Hematopoietic multipotent progenitor cell treated with erythropoietin and hydrocortisone succinate and interleukin-3 and kit ligand, for 4 days (in vitro differentiated cells): ENCODE data around the gene BAIAP2.

Source experiments
- DNase-seq: peaks from one replicate; pipeline ENCODE4 v3.0.0-alpha.2; 2015

Gene BAIAP2

DNA sequence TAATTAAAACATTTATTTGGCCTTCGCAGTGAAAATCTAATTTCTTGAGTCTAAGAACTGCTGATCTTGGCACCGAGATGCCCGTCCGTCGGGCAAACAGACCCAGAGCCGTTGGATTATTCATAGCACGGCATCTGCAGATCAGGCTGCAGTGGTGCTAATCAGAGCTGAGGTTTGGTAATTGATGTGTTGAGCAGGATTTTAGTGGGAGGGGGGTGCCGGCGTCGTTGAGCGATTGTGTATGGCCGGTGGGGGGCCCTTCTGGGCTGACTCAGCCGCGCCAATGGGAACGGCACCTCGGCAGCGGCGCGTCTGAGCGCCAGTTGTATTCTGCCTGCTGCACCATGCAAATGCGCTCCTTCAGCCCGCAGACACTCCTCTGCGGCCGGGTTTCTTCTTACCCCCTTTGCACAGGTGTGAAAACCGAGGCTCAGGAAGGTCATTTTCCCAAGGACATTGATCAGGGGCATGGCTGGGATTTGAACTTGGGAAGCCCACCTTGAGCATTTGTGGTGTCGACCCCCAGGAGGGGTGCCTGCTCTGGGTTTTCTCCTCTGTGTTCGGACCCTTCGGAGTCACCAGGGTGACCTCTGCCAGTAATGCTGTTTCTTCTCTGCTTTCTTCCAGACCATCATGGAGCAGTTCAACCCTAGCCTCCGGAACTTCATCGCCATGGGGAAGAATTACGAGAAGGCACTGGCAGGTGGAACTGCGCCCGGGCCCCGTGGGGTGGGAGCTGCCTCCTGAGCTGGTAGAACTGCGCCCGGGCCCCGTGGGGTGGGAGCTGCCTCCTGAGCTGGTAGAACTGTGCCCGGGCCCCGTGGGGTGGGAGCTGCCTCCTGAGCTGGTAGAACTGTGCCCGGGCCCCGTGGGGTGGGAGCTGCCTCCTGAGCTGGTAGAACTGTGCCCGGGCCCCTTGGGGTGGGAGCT lies 18.4 kb downstream of the BAIAP2 start:
- DNase-seq = no peak

DNA sequence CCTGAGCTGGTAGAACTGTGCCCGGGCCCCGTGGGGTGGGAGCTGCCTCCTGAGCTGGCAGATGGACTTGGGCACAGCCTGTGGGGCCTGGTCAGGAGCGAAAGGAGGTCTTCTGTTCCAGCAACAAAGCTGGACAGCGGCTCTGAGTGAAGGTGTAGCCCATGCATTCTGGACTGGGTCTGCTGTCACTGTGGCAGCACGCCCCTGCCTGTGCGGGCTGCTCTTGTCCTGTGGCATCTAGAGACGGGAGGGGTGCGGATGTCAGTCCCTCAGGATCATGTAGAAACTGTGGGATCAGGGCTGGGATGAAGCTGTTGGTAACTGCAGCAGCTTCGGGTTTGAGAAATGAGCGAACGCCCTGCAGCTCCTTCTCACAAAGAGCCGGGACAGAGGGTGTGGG lies 19.4 kb downstream of the BAIAP2 start:
- no peak for DNase-seq

DNA sequence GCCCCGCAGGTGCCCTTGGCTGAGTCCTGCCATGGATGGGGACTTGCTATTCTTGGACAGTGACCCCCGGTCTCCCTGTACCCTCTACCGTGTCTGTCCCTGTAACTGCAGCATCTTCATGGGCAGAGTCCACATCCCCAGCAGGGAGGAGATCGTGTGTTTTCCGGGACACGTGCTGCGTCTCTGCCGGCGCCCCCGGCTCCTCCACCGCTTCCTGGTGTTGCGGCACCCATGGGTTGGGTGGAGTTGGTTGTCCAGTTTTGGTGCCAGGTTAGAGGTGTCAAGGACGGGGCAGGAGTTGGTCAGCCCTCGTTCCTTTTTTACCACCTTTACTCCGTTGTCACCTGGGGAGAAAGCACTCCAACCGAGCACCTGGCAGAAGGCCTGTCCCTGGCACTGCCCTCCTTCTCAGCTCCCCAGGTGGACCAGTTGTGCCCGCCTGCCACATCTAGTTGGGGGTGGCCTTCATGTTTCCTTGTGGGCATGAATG lies 20.0 kb downstream of the BAIAP2 start:
- DNase-seq = no peak

DNA sequence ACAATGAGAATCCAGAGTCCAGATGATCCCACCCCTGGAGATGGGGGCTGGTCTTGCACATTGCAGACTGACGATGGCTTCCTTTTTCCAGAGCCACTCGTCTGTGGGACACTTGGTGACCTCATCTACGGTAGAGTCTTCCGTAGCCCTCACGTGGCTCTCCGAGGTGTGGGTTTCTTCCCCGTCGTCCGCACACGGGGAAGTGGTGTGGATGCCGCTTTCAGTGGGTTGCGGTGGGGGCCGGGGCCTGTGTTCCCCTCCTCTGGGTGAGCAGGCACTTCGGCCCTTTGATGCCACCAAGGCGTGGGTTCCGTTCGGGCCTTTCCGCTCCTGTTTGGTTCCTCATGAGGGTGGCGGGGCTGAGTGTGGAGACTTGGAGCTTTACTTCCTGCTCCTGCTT lies 21.4 kb downstream of the BAIAP2 start:
- no peak for DNase-seq

DNA sequence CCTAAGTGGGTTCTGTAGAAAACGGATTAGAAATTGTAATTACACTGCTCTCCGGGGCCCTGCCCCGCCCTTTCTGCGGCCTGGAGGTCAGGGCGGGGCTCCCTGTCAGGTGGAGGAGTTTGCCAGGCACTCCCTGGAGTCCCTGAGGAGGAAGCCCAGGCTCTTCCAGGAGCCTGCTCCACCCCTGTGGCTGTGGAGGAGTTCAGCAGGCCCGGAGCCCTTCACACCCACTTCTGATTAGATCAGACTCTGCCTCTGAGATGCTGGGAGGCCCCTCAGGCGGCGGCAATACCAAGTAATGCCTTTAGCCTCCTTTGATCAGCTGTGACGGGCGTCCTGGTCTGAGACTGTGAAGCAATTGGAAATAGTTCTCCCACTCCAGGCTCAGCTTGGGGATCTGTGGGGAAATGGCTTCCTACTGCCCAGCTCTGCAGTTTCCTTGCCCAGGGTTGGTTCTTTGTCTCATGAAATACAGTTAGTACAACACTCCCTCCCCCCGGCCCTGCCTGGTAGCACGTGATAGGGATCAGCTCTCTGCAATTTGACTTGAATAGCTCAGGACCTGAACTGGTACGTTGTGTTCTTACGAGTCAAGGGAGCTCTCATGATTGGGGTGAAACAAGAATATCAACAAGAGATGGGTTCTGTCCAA lies 22.3 kb downstream of the BAIAP2 start:
- peak; percentile 73 for DNase-seq

DNA sequence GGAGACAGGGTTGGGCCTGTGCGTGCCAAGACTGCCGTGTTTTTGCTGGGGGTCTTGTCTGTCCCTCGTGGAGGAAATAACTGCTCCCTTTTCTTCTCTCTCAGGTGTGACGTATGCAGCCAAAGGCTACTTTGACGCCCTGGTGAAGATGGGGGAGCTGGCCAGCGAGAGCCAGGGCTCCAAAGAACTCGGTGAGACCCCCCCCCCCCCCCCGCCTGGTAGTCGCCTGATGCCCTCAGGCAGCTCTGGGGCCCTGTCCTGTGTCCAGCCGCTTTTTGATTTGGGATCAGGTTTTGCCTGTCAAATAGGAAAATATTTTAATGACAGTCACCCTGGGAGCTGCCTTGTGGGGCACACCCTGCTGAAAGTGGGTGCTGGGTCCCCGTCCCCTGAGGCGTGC lies 22.8 kb downstream of the BAIAP2 start:
- DNase-seq = no peak

DNA sequence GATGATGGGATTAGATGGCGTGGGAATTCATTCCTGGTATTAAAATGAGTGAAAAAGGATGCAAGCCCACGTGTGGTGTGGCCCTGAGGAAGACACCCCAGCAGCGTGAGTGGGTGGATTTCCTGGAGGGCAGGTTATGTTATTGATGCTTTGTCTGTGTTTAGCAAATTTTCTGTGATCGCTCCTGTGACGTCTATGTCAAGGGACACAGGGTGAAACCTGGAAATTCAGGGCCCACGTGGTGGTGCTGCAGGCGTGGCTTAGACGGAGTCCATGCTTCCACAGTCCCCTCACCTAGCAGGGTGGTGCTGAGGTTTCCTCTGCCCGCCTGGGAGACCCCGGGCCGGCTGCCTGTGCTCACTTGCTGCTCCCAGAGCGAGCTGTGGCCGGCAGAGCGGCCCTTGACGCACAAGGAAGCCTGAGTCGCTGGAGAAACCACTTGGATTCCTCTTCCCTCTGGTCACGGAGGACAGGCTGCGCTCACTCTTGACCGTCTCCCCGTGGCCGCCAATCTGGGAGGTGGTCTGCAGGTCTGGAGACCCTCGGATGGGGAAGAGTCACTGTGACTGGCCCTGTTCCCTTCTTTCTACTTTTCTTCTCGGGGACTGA lies 23.4 kb downstream of the BAIAP2 start:
- DNase-seq = no peak

DNA sequence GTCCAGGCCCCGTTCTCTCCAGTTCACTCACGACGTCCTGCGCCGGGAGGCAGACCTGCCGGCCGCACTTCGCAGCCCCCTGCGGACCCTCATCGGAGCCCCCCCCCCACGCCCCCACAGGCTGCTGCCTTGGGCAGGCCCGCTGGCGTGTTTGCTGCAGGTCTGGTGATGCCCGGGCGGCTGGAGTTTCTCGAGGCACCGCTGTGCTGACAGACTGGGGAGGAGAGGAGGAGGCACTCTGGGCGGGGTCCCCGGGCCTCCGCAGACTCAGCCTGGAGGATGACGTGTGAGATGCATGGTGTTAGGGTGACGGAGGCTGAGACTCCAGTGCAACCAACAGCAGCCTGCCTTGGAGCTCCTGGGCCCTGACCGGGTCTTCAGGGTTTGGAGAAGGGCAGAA lies 24.1 kb downstream of the BAIAP2 start:
- no peak for DNase-seq

DNA sequence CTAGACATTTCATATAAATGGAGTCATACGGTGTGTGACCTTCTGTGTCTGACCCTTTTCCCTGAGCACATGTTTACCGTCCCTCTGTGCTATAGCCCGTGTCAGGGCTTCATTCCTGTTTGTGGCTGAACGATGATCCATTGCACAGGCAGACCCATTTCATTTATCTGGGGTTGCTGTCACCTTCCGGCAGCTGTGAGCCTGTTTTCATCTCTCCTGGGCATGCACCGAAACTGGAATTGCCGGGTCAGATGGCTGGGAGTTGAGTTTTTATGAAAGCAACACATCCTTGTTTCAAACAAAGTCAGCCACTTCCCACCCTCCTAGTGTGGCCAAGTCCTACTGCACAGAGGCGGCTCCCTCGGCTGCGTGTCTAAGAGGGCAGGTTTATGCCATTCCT lies 25.5 kb downstream of the BAIAP2 start:
- DNase-seq = no peak

DNA sequence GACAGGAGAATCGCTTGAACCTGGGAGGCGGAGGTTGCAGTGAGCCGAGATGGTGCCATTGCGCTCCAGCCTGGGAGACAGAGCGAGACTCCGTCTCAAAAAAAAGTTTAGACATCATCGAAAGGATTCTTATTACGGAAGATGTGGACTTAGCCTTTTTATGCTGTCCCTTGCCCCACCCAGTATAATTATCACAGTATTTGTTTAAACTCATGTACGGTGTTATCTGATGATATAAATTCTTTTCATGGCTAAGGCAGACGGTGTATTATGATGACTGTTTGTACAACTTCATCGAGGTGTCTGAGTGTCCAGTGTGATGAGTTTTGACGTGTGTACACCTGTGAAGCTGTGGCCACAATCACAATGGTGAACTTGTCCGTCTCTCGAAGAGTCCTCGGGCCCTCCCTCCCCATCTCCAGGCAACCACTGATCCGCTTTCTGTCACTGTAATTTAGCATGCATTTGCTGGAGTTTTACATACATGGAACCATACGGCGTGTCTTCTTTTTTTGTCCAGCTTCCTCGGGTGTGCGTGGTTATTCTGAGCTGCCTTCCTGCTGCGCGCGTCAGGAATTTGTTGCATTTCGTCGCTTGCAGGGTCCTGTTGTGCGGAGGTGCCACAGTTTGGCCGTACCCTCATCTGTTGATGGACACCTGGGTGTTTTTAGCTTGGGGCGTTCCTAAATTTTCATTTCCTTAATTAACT lies 26.2 kb downstream of the BAIAP2 start:
- no peak for DNase-seq

DNA sequence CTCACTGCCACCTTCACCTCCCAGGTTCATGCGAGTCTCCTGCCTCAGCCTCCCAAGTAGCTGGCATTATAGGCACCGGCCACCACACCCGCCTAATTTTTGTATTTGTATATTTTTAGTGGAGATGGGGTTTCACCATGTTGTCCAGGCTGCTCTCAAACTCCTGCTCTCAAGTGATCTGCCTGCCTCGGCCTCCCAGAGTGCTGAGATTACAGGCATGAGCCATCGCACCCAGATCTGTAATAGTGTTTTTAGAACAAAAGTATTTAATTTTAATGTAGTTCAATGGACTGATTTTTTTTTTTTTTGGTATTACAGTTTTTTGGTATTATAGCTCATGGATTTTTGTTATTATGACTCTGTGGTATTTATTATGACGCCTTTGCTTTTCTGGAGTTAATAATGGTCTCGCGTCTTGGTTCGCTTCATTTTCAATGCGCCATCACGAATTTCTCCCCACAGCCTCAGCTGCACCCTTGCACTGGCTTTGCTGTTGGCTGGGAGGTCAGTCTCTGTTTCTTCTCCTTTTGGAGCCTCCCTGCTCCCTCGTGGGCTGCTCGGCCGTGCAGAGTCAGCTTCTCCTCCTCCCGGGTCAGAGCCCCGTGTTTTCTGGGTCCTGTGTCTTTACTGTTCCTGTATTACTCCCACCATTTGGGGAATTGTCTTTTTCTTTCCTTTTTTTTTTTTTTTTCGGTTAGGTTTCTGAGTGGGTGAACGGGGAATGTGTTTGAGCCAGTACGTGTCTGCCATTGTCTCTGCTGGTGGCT lies 27.2 kb downstream of the BAIAP2 start:
- DNase-seq = no peak

DNA sequence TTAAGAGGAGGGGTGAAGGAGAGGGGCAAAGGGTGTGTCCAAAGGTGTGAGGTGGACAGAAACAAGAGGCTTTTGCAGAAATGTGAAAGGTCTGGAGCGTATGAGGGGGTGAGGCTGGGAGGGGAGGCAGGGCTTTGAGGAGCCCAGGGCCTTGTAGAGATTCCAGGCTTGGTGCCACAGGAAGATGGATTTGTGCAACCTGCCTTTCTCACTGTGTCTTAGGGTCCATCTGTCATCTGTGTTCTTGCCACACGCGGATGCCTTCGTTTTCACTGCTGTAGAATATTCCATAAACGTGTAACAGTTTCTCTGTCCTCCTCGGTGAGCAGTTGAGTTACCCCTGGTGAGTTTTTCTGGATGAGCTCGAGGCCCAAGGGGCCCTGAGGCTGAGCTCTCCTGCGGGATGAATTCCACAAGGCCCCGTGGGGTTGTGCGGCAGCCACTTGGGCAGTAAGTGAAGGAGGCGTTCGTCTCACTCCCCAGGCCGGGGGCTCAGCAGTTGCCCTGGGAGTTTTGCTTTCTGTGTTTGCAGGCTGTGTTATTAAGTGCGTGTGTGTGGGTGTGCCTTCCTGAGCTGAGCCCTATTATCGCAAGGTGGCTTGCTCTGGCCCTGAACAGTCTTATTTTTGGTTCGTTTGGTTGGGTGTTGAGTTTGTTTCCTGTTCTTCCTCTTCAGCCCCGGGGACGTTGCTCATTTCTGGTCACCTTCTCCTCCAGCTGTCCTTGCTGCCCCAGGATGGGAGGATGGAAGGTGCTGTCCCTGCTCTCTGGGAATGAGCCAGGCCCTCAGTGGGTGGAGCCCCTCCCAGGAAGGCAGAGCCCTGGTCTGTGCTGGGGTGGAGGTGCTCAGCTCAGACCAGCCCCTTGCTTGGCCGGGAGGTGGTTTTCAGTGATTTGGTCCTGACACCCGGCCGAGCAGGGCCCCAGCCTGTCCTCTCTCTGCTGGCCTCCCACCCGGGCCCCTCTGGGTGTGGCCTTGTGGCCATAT lies 28.4 kb downstream of the BAIAP2 start:
- DNase-seq = no peak

DNA sequence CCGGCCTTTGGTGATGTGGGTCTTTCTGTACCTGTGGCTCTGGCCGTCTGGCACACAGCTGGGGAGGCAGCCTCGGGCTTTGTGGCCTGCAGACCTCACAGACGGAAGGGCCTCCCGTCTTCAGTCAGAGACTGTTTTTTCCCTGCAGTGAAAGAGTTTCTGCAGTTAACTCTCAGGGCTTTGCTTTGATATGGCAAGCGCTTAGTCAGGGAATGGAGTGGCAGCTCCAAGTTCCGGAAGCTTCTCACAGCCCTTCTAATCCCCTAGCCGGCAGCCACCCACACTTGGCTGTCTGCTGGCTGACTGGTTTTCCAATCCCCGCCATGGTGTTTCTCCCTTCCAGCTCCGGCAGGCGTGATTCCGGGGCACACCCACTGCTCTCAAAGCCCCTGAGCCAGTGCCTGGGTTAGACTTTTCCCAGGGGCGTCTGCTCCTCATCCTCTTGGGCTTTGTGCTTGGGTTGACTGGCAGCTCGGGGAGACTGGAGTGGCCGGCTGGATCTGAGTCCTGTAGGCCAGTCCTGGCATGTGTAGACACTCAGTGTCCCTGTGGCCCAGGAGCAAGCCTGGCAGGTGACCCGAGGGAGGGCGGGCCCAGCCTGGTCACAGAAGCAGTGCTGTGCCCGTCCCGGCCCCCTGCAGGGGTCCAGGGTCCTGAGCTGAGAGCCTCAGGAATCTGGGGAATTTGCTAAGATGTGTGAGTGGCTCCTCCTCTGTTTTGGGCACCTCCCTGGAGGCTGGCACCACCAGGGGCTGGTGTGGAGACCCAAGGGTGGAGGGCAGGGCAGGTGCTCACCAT lies 29.9 kb downstream of the BAIAP2 start:
- no peak for DNase-seq

DNA sequence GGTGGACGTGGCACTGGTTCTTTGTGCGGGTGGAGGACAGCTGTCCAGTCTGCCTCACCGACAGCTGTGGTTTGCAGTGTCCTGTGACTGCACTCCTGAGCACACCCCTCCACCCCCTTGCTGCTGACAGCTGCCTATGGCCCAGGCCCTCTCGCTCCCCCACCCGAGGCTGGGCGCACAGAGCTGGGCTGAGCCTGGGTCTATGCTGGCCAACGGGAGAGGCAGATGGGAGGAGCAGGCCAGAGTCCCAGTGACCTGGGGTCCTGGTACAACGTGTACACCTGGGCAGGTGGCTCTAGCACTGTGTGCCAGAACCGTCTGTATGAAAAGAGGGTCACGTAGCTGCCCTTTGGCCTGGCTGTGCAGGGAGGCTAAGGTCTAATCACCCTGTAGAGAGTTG lies 30.5 kb downstream of the BAIAP2 start:
- no peak for DNase-seq

DNA sequence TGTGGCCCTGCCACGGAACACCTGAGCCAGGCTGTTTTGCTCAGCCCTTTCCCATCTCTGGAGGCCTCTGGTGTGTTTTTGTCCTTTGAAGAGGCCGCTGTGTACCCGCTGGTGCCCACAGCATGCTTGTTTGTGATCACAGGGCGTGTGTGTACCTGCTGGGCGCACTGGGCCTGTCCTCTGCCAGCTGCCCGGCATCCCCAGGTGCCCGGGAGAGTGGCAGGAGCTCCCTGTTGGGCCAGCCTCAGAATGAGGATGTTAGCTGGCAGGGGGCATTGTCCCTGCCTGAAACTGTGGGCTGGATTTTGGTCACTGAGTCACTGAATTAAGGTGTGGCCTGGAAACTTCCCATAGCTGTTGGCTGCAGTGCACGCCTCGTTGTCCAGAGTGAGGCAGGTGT lies 31.1 kb downstream of the BAIAP2 start:
- DNase-seq = no peak

DNA sequence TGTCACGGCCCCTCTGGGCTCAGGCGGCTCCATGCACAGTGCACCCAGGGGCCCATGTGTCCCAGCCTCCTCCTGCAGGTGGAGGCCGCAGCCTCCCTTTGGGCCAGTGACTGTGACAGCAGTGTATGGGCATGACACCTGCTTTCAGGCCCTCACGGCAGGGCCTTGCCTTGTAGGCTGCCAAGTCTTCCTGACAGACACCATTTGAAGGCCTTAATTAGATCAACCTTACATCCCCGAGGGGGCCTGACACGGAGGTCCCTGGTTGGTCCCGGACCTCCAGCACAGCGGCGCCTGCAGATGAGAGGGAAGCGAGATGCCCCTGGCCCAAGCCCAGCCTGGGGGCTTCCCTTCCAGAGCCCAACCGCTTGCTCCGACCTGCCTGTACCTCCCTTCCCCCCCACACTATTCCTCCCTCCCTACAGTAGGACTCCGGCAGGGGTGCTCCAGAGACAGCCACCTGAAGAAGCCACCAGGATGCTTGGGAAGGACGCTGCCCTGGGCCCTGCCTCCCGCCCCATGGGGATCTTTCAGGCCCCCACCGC lies 31.9 kb downstream of the BAIAP2 start:
- DNase-seq = no peak

DNA sequence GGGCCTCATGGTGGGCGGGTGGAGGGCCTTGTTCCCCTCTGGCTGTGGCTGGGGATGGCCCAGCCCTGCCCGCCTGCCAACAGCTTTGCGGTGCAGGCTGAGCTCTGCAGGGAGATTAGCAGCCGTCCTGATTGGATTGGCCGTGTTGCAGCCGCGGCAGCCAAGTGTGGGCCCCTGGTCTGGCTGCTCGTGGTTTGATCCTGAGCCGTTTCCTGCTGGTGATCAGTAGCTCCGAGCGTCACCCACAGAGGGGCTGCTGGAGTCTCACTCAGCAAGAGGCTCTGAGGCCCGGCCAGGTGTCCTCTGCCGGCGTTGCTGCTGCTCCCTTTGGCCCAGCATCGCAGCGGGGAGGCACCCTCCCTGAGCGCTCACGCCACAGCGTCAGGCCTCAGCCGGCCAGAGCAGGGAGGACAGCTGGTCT lies 32.5 kb downstream of the BAIAP2 start:
- DNase-seq = peak; percentile 60

DNA sequence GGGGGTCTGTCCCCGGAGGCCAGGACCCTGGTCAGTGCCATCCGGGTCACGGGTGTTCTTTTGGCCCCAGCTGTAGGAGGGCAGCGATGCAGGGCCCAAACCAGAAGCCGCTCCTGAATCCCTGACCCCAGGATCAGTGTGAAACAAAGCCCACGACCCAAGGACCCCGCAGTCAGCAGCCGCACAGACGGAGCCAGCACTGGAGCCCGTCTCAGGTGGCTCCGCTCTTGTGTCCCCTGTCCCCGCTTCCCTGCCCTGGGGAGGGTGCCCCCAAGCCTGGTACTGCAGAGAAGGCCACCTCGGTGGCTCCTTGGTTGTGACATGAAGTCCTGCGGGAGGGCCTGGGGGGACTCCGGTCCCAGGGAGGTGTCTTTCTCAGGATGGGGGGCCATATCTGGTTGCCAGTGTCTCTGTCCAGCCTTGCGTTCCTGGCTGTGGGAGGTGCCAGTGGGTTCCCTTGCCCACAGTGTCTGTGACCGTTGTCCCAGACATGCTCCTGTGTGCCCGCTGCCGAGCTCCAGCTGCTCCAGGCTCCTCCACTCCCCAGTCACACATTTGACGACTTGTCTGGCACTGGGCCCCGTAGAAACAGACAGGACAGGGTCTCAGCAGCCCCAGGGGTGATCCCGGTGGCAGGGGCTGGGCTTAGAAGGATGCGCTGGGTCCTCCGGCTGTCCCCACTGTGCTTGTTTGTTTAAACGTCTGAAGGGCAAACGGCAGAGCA lies 33.6 kb downstream of the BAIAP2 start:
- no peak for DNase-seq

DNA sequence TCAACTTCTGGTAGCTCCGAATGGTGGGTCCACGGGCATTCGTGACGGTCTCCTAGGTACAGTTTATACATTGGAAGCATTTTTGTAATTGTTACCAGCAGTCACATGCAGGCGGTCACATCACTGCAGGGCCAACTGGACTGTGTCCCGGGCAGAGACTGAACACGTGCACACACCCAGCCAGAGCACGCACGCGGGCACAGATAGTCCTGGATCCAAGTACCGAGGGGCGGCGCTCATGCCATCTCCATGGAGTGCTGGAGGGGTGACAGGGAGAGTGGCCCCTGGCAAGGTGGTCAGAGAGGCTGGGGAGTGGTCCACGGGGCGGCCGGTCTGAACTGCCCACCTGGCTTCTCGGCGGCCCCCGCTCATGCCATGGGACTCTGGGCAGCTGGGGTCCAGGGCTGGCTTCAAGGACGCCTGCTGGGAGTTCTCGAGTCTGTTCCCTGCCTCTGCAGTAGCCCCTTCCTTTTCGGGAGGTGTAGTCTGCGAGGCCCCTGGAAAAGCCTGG lies 34.2 kb downstream of the BAIAP2 start:
- DNase-seq = no peak
